NT2/D1 (cell line): ENCODE results near the gene CDK16.

Experiments
- DNase-seq: peaks from one replicate; pipeline ENCODE4 v3.0.0-alpha.2; 2011; ENCODE audit warnings: low read depth, low spot score
- H3K27me3 ChIP-seq: 2 replicates; pipeline ENCODE4 v1.6.0; 2011; ENCODE audit warnings: mild to moderate bottlenecking; ENCODE audit not compliant: insufficient read length, insufficient read depth
- H3K36me3 ChIP-seq: 2 replicates; pipeline ENCODE4 v1.6.1; 2011; ENCODE audit warnings: mild to moderate bottlenecking, low read length, mixed read lengths; ENCODE audit not compliant: insufficient read depth, insufficient read length
- H3K4me1 ChIP-seq: 2 replicates; pipeline ENCODE4 v1.5.1; 2011; ENCODE audit not compliant: insufficient read depth, insufficient read length
- H3K4me3 ChIP-seq: 2 replicates; pipeline ENCODE4 v1.5.1; 2011; ENCODE audit warnings: low read depth; ENCODE audit not compliant: insufficient read length
- H3K9ac ChIP-seq: 2 replicates; pipeline ENCODE4 v1.6.0; 2011; ENCODE audit warnings: low read depth; ENCODE audit not compliant: insufficient read length
- H3K9me3 ChIP-seq: 2 replicates; pipeline ENCODE4 v1.5.1; 2011; ENCODE audit warnings: mild to moderate bottlenecking, low read length; ENCODE audit not compliant: insufficient read depth
- SUZ12 ChIP-seq: IDR thresholded peaks from 2 replicates; pipeline ENCODE4 v1.6.1; 2011; ENCODE audit not compliant: insufficient read length, insufficient read depth; ENCODE audit errors: extremely low read depth
- YY1 ChIP-seq: IDR thresholded peaks from 2 replicates; pipeline ENCODE4 v1.6.1; 2011; ENCODE audit not compliant: insufficient read length, insufficient read depth
- ZNF274 ChIP-seq: IDR thresholded peaks from 2 replicates; pipeline ENCODE4 v1.6.1; 2011; ENCODE audit warnings: mild to moderate bottlenecking, low read depth, low read length

CDK16 gene

GRCh38 chrX:47224896-47225290 lies 6.4 kb downstream of the CDK16 start:
- no peak for DNase-seq
- peaks cover 94% of the 10 kb centered on the region for H3K36me3 ChIP-seq

GRCh38 chrX:47226071-47226470 lies 7.6 kb downstream of the CDK16 start:
- no peaks in the 10 kb centered on the region for H3K4me1 ChIP-seq
- no peak overlapping the region for H3K4me3 ChIP-seq
- H3K9me3 ChIP-seq = no peaks in the 10 kb centered on the region
- TF ChIP-seq SUZ12 = no peak
- no peak for TF ChIP-seq ZNF274
- TF ChIP-seq YY1 = no peak
- peaks cover 91% of the 10 kb centered on the region for H3K36me3 ChIP-seq
- no peak overlapping the region for H3K9ac ChIP-seq
- H3K27me3 ChIP-seq = no peaks in the 10 kb centered on the region
- no peak for DNase-seq

More at GRCh38 chrX:47224896-47225290, 6.4 kb downstream of the CDK16 start:
- H3K9me3 ChIP-seq = no peaks in the 10 kb centered on the region
- no peak overlapping the region for H3K4me3 ChIP-seq
- peaks cover 2% of the 10 kb centered on the region for H3K4me1 ChIP-seq
- TF ChIP-seq YY1 = no peak
- no peak for TF ChIP-seq SUZ12
- TF ChIP-seq ZNF274 = no peak
- H3K9ac ChIP-seq = no peak overlapping the region
- H3K27me3 ChIP-seq = no peaks in the 10 kb centered on the region

- TF ChIP-seq YY1 (no peak), SUZ12 (no peak), ZNF274 (no peak)
- H3K36me3 ChIP-seq = peaks cover 85% of the 10 kb centered on the region
Observed at GRCh38 chrX:47226531-47227333, 8.3 kb downstream of the CDK16 start.

GRCh38 chrX:47227334-47227583 lies 8.8 kb downstream of the CDK16 start:
- TF ChIP-seq SUZ12 (no peak), YY1 (no peak), ZNF274 (no peak)
- peaks cover 80% of the 10 kb centered on the region for H3K36me3 ChIP-seq
- no peaks in the 10 kb centered on the region for H3K27me3 ChIP-seq
- H3K9me3 ChIP-seq = no peaks in the 10 kb centered on the region
- H3K4me1 ChIP-seq = peaks cover under 1% of the 10 kb centered on the region
- DNase-seq = no peak
- no peak overlapping the region for H3K4me3 ChIP-seq
- H3K9ac ChIP-seq = no peak overlapping the region

More at GRCh38 chrX:47226531-47227333, 8.3 kb downstream of the CDK16 start:
- H3K27me3 ChIP-seq = no peaks in the 10 kb centered on the region
- H3K9ac ChIP-seq = no peak overlapping the region
- no peak for DNase-seq
- no peaks in the 10 kb centered on the region for H3K4me1 ChIP-seq
- H3K9me3 ChIP-seq = no peaks in the 10 kb centered on the region
- H3K4me3 ChIP-seq = no peak overlapping the region

GRCh38 chrX:47228550-47229270 lies 10.2 kb downstream of the CDK16 start:
- H3K9ac ChIP-seq = no peak overlapping the region
- no peak for TF ChIP-seq ZNF274
- TF ChIP-seq YY1 = no peak
- no peak for TF ChIP-seq SUZ12
- DNase-seq = no peak
- no peaks in the 10 kb centered on the region for H3K27me3 ChIP-seq
- no peak overlapping the region for H3K4me3 ChIP-seq
- peaks cover 2% of the 10 kb centered on the region for H3K4me1 ChIP-seq
- H3K36me3 ChIP-seq = peaks cover 69% of the 10 kb centered on the region
- H3K9me3 ChIP-seq = no peaks in the 10 kb centered on the region

GRCh38 chrX:47229427-47229826 lies 10.9 kb downstream of the CDK16 start:
- Histone ChIP-seq H3K4me1 (peaks cover 2% of the 10 kb centered on the region), H3K4me3 (no peak overlapping the region), H3K9ac (no peak overlapping the region), H3K9me3 (no peaks in the 10 kb centered on the region), H3K27me3 (no peaks in the 10 kb centered on the region), H3K36me3 (peaks cover 62% of the 10 kb centered on the region)
- TF ChIP-seq SUZ12 (no peak), ZNF274 (no peak), YY1 (no peak)
- no peak for DNase-seq

GRCh38 chrX:47230136-47230868 lies 11.8 kb downstream of the CDK16 start:
- no peaks in the 10 kb centered on the region for H3K9me3 ChIP-seq
- peaks cover 53% of the 10 kb centered on the region for H3K36me3 ChIP-seq

More at GRCh38 chrX:47230136-47230868, 11.8 kb downstream of the CDK16 start:
- no peak overlapping the region for H3K9ac ChIP-seq
- H3K27me3 ChIP-seq = no peaks in the 10 kb centered on the region
- peaks cover 2% of the 10 kb centered on the region for H3K4me1 ChIP-seq
- no peak for DNase-seq
- H3K4me3 ChIP-seq = no peak overlapping the region
- no peak for TF ChIP-seq SUZ12
- TF ChIP-seq YY1 = no peak
- no peak for TF ChIP-seq ZNF274
